HG02610 (cell line): ENCODE results near the gene SNCB.

Experiments
- ATAC-seq: cut with Tn5 transposase; IDR thresholded peaks from one replicate; pipeline ENCODE4 v1.9.1; 2021; ENCODE audit warnings: mild to moderate bottlenecking, moderate library complexity; ENCODE audit not compliant: unreplicated experiment

SNCB gene

DNA sequence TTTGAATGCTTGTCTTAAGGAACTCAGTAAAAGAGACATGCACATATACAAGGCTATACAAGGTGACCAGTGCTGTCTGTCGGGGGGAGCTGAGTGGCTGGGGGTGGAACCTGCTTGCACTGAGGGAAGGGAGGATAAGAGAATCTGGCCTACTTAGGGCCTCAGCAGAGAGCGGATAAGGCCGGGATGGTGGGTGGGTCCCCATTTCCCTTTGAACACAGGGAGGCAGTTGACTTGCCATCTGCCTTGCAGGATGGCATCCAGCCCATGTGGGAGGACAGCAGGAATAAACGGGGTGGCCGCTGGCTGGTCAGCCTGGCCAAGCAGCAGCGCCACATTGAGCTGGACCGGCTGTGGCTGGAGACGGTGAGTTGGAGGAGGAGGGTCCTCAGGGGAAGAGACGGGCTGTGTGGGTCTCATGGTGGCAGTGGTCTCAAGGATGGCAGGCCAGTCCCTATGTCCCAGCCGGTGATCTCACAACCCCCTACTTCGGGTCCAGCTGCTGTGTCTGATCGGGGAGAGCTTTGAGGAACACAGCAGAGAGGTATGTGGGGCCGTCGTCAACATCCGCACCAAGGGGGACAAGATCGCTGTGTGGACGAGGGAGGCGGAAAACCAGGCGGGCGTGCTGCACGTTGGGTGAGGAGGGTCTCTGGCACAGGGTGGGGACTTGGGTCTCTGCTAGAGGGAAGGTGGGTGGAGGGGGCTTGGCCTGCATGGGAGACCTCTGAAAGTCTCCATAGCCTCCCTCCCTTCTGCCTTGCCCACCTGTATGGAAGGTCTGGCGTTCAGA, 14.7 kb upstream of the SNCB start:
- ATAC-seq, result no peak

DNA sequence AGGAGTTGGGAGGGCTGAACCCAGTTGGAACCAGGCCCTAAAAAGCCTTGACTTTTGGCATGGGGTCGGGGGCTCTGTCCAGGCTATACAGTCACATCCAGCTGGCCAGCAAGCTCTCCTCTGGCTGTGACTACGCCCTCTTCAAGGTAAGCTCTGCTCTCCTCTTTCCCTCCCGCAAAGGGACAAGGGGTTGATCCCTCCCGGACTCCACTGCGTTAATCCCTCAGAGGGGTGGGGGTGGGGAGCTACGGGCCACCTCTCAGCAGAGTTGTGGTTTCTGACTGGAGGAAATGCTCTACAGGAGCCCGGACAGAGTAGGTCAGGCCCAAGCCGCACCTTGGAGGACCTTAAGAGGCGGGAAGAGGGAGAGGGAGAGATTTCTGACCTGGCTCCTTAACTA, 14.0 kb upstream of the SNCB start:
- ATAC-seq, result no peak

DNA sequence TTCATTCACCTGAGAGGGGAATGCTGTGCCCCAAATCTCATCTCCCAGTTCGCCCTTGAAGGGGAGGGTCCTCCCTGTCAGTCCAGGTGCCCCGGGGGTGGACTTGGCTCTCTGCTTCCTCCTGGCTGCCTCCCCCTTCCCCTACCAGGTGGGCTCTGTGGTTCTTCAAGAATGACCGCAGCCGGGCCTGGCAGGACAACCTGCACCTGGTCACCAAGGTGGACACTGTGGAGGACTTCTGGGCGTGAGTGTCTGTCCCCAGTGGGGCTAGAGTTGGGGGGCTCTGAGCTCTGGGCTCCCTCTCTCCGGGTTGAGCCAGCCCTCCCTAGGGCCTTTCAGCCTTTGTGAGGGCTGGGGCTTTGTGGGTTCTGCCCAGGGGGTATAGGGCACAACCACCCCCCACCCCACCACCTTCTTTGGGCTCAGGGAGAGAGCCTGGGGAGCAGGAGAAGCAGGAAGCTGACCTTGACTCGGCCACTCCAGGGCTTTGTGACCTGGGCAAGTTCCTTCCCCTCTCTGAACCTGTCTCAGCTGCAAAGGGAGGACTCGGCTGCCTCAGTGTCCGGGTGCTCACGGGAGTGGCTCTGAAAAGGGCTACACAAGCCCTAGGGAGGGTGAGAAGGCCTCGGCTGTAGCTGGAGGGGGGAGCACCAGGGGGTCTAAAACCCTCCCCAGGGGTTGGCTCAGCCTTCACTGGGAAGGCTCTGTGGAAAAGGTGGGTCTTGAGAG, 13.3 kb upstream of the SNCB start:
- no peak for ATAC-seq

DNA sequence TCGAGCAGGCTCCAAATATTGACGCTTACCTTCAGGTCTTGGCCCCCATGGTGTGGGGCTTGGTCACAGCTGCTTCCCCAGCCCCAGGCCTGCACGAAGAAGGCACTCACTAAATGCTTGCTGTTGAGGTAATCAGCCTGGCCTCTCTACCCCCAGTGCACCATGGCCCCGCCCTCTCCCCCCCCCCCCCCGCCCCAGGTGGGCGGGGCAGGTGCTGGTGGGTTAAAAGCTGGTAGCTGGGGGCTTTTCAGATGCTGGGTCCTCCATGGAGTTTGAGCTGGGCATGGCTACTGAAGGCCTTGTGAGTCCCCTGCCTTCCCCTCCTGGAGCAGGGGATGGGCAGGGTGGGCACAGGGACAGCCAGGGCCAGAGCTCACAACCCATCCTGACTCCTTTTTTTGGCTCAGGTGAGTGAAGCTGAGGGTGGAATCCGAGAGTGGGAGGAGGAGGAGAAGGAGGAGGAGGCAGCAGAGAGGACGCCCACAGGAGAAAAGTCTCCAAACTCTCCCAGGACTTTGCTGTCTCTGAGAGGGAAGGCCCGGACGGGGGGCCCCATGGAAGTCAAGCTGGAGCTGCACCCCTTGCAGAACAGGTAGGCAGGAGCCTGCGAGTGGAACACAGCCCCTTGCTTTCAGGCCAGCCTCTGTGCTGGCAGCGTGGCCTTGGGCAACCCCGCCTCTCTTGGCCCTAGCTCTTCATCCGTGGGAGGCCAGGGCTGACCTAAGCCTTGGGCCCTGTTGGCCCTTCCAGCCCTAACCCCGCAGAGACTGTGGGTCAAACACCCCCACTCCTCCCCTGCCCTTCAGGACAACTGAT, 12.5 kb upstream of the SNCB start:
- no peak for ATAC-seq

DNA sequence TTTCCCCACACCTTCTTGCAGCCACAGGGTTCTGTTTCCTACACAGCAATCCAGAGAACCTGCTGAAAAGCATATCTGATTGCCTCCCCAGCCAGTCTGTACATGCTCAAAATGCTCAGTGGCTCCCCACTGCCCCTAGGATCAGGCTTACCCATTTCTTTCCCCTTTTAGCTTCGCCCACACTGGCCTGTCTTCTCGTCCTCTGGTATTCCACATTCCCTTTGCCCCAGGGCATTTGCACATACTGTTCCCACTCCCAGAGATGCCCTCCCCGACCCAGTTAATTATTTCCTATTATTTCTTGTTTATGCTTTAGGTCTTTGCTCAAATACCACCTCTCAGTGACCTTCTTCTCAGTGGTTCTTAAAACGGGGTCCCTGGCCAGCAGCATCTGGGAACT, 10.3 kb upstream of the SNCB start:
- no peak for ATAC-seq

DNA sequence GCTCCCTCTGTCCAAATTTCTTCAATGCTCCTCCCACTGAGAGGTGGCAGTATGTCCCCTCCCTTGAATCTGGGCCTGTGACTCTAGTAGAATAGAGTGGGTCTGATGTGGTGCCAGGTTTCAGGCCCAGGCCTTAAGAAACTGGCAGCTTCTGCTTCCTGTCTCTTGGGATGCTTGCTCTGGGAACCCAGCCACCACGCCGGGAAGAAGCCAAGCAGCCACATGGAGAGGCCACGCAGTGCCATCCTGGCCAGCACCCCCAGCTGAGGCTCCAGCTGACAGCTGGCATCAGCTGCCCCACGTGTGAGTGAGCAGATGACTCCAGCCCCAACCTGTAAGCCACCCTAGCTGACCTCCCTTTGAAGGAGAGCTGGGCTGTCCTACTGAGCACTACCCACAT, 9.6 kb upstream of the SNCB start:
- no peak for ATAC-seq

DNA sequence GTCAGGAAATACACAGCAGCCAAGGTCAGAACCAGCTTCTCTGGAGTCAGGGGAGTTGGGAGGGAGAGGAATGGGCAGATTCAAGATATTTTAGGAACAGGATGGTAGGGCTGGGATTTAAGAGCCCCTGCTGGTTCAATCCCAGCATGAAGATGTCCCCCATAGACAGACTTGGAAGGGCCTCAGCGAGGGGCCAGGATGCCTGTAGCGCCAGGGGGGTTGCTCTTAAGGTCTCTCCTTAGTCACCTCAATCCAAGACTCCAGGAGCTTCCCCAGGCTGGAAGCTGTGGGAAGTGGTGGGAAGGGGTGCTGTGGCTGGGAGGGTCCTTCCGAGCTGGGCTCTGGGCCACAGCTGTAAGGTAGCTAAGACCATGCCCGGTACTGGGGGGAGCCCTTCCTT, 8.9 kb upstream of the SNCB start:
- no peak for ATAC-seq

DNA sequence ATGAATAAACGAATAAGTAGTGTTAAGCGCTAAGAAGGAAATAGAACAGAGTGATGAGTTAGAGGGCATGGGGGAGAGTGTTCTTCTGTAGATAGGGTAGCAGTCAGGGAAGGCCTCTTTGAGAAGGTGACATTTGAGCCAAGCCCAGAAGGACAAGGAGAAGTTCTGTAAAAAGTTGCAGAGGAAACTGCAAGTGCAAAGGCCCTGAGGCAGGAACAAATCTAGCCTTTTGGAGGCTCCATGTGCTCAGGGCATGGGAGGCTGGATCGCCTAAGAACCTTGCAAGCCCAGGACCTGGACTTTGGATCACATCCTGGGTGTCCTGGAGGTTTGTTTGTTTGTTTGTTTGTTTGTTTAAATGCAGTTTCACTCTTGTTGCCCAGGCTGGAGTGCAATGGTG, 8.1 kb upstream of the SNCB start:
- ATAC-seq, result no peak

DNA sequence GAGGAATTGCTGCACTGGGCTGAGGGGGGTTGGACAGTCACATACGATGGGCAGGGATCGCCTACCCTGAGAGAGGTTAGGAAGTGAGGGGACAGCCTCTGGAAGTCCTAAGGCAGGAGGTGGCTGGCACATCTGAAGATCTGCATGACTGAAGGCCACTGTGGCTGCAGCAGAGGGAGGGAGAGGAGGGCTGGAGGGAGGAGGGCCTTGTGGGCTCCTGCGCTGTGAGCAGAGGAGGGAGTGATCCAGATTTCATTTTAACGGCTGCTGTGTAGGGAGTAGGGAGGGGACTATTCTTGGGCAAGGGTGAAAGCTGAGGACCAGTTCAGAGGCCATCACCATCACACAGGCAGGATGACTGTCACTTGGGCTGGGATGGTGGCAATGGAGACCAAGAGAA, 7.2 kb upstream of the SNCB start:
- ATAC-seq, result no peak

DNA sequence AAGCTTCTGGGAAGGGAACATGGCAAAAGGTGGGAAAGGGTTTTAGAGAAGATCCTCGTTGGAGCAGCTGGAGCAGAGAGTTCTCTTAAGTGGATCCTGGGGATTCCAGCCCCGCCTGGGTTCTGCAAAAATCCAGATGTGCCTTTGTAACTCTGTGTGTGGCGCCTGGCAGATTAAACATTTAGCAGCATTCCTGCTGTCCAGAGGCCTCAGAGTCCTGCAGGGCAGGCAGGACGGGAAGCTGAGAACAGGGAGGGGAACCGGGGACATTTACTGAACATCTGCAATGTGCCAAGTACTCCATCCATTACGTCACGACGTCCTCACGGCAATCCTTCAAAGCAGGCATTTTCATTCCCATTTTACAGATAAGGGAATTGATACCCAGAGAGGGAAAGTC, 6.1 kb upstream of the SNCB start:
- ATAC-seq, result no peak

DNA sequence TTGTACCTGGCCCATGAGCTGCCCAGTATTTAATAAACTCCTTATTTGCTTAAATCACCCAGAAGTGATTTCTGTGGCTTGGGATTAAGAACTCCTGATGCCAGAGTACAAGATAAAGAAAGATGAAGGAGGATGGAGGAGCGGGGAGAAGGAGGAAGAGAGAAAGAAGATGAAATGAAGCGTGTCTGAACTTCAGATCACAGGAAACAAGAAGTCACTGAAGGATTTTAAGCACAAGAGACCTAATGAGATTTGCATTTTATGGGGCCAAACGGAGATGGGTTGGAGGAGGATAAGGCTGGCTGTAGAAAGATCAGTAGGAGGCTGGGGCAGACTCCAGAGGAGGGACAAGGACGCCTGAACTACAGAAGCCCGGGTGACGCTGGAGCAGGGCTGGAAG, 3.3 kb upstream of the SNCB start:
- no peak for ATAC-seq

DNA sequence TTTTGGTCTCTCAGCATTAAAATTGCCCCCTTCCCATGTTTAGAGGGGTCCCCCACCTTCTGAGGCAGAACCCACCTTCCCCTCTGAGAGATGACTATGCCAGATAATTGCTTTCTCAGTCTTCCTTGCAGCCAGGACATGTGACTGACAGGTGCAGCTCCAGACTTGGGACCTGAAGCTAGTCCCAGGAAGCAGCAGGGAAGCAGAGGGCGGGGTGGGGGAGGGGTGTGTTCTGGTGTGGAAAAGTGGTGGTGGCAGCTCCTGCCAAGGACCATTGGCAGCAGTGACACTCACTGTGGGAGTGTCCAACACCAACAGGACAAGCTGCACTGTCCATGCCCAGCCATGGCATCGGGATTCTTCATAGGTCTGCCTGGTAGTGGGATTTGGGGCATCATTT, 2.4 kb upstream of the SNCB start:
- ATAC-seq, result no peak

DNA sequence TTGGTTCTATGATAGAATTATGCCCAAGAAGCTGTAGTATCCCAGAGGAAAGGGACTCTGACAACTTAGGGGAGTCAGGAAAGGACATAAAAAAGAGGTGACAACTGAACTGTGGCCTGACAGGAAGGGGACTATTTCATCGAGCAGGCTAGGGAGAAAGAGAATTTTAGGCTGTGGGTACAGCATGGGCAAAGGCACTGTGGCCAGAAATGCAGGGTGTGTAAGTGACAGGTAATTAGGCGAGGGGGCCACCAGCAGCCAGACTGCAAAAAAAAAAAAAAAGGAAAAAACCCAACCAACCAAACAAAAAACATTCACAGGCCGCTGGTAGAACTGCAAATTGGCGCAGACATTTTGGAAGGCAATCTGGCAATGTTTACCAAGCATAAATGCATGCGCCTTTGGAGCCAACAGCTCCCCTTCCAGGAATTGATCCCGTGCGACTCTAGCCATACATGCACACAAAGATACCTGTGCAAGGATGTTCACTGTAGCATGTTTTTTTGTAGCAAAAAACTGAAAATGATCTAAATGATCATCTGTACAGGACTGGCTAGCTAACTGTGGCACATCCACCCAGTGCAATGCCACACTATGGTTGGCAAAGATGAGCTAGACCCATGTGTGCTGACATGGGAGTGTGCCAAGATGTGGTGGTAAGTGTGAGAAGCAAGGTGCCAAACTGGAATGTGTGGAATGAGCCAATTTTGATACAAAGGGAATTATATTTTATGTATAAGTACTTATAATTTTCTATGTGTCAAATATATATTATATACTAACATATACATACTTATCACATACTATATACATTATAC, 1.3 kb upstream of the SNCB start:
- no peak for ATAC-seq

DNA sequence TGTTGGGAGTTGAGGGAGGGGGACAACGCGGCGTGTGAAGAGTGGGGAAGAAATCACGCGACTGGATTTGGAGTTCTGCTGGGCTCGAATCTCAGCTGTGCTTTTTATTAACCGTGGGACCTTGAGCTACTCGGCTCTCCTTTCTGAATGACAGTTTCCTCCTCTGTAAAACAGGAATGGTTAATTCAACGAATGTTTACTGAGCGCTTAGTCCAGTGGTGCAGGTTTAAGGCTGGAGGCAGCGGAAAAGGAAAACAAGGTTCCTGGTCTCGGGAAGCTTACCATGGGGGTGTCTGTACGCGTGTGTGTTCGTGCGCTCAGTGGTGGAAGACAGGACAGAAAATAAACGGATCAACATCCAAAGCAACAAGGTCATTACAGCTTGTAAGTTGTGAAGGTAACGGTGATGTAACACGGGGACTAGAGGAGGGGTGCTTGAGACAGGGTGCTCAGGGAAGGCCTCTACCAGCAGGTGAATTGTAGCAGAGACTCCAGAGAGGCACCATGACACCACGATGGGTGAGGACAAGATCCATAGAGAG, 418 bp upstream of the SNCB start:
- ATAC-seq, result no peak

DNA sequence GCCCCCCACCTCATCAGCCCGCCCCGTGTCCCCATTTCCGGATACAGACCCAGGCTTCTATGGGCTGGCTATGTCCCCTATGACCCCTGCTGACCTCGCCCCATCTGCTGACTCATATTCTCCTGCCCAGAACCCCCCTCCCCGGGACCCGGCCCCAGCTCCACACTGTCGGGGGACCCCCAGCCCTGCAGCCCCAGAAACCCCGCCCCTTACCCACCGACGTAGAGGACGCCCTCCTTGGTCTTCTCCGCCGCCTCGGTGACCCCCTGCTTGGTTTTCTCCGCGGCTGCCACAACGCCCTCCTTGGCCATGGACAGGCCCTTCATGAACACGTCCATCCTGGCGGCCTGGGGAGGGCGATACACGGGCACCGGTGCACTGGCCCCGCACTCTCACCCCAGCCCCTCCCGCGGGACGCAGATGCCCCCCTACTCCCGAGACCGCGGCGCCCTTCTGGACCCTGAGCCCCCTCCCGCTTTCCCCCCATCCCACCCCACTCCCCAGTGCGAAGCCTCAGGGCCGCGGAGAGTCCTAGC, 949 bp downstream of the SNCB start:
- ATAC-seq, result no peak

DNA sequence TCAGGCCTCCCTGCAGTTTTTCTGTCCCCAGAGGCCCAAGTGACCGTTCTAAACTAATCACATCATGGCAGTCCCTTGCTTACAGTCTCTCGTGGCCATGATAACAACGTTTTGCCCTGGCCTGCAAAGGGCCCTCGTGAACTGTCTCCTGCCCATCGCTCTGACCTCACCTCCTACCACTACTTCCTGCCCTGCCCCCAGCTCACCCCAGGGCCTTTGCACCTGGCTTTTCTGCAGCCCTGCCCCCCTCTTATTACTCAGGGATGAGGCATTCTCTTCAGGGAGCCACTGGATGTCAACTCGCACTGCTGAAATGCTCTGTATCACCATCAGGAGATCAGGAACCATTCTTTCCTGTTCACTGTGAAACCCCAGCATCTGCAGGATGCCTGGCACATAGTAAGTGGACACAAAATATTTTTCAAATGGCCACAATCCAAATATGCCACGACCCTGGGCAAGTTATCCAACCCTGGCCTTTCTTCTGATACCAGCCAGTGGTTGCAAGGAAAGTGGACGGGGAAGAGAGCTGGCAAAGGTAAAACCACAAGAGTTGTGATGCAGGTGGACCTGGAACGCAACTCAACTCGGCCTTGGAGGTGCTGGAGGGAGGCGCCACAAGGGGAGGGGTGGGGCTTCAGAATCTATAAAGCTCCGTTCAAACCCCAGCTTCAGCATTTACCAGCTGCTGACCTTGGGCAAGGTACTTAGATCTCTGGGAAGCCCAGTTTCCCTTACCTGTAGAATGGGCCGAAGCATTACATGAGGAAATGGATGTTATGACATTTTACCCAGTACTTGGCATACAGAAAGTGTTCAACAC, 1.7 kb downstream of the SNCB start:
- no peak for ATAC-seq

DNA sequence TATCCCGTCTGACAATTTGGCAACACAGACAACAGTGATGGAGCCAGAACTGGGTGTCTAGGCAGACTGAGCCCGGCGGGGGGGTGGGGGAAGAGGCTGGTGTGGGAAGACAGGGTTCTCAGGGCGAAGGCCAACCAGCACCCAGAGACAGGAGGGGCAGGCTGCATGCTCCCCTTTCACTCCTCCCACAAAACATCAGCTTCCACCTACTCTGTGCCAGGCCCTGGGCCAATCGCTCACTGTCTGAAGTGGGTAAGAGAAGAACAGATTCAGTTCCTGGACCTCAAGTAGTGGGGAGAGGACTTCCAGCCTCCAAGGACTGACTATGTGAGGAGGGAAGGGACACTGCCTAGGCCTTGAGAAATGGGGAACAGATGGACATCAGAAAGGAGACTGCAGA, 2.8 kb downstream of the SNCB start:
- ATAC-seq, result no peak

DNA sequence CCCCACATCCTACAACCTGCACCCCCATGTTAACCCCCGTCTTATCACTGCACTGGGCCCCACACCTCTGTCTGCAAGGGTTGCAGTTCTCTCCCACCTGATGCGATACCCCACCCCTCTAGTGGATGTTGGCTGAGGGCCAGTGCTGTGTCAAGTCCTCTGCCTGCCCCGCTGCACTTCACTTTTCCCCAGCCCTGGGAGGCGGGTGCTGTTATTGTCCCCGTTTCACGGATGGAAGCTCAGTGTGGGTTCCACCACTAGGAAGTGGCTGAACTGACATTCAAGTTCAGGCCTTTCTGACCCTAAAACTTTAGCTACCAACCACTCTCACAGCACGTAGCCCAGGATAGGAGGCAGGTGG, 3.5 kb downstream of the SNCB start:
- no peak for ATAC-seq

DNA sequence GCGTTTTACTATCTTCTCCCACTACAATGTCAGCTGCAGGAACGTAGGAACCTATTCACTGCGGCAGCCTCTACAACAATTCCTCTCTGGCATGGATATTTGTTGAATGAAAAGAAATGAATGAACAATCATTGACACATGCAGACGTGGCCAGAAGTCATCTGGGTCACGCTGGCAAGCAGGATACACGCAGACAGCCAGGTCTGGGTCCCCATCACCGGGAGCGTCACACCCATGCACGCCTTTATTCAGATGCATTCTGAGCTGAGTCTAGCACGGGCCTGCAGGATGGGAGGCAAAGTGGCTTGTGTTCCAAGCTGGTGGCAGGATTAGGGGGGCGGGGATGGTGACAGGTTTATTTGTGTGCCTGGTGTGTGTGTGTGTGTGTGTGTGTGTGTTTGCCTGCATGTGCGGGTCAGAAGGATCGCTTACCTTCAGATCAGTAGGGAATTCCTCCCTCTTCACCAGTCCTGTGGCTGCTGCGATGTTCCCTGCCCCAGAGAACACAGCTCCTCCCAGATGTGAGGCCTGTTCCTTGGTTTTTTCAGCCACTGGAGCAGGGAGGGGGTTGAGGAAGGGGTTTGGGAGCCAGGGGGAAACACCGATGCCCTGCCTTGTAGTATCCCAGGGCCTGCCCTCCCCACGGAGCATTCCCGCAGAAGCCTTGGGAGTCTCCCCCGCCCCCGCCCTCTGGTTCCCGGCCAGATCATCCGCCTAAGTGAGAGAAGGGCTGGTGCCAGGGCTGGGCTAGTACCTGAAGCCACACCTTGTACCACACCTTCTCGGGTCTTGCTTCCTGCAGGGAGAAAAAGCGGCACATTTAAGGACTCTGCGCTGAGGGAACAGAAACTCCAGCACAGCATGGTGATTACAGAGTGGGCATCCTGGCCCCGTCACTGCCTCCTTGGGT, 4.1 kb downstream of the SNCB start:
- no peak for ATAC-seq
